GM23338 (cell line): ENCODE data around the gene PTPRN2. TPM values are rescaled to one million over a fixed set of nuclear protein-coding genes. Genes with fewer than 3 reads are reported as not detected.

ENCODE experiments used
- ATAC-seq: fragments of 200-7000 bp; cut with Tn5 transposase; 3 replicates; pipeline ENCODE4 v1.9.1; 2020
- DNase-seq: peaks from one replicate; pipeline ENCODE4 v3.0.0-alpha.2; 2015; ENCODE audit warnings: low spot score
- H2AFZ ChIP-seq: fragments of 200-600 bp; sonication (generic); 2 replicates; pipeline ENCODE4 v1.8.0; 2016; ENCODE audit warnings: antibody characterized with exemption, mild to moderate bottlenecking, moderate library complexity
- H3F3A ChIP-seq: fragments of 200-600 bp; sonication (generic); replicated peaks from 2 replicates; pipeline ENCODE4 v1.8.0; 2017; ENCODE audit warnings: antibody characterized with exemption, mixed run types, low read depth
- H3K27ac ChIP-seq: fragments of 200-600 bp; sonication (generic); 2 replicates; pipeline ENCODE4 v1.6.1; 2016; ENCODE audit warnings: low read depth
- H3K27me3 ChIP-seq: fragments of 200-600 bp; sonication (generic); 2 replicates; pipeline ENCODE4 v1.8.0; 2016; ENCODE audit warnings: mild to moderate bottlenecking, mixed run types, moderate library complexity; ENCODE audit not compliant: insufficient read depth
- H3K36me3 ChIP-seq: fragments of 200-600 bp; sonication (generic); 2 replicates; pipeline ENCODE4 v1.8.0; 2016; ENCODE audit warnings: mild to moderate bottlenecking; ENCODE audit not compliant: insufficient read depth
- H3K4me1 ChIP-seq: fragments of 200-600 bp; sonication (generic); 2 replicates; pipeline ENCODE4 v1.8.0; 2016; ENCODE audit warnings: mild to moderate bottlenecking, moderate library complexity; ENCODE audit not compliant: insufficient read depth
- H3K4me2 ChIP-seq: fragments of 200-600 bp; sonication (generic); 2 replicates; pipeline ENCODE4 v1.7.1; 2017; ENCODE audit warnings: mixed run types
- H3K4me3 ChIP-seq: fragments of 200-600 bp; sonication (generic); 2 replicates; pipeline ENCODE4 v1.6.1; 2016; ENCODE audit warnings: mixed run types
- H3K79me2 ChIP-seq: fragments of 200-600 bp; sonication (generic); replicated peaks from 2 replicates; pipeline ENCODE4 v1.8.0; 2017; ENCODE audit warnings: mild to moderate bottlenecking; ENCODE audit not compliant: insufficient read depth
- H3K9me2 ChIP-seq: fragments of 200-600 bp; sonication (generic); 2 replicates; pipeline ENCODE4 v1.8.0; 2017; ENCODE audit not compliant: insufficient read depth
- H4K20me1 ChIP-seq: fragments of 200-600 bp; sonication (generic); replicated peaks from 2 replicates; pipeline ENCODE4 v1.8.0; 2017; ENCODE audit warnings: mild to moderate bottlenecking; ENCODE audit not compliant: insufficient read depth
- H3K27ac Mint-ChIP-seq: 2 replicates; pipeline ENCODE4 v1.8.0; 2020; ENCODE audit warnings: inconsistent platforms, mild to moderate bottlenecking, moderate library complexity, mixed read lengths
- H3K27me3 Mint-ChIP-seq: 3 replicates; pipeline ENCODE4 v1.8.0; 2022; ENCODE audit warnings: low read depth, mild to moderate bottlenecking, moderate library complexity, mixed read lengths, inconsistent platforms; ENCODE audit not compliant: insufficient read depth, poor library complexity
- H3K36me3 Mint-ChIP-seq: 3 replicates; pipeline ENCODE4 v1.8.0; 2021; ENCODE audit warnings: low read depth, mild to moderate bottlenecking, inconsistent platforms, moderate library complexity, mixed read lengths
- H3K4me1 Mint-ChIP-seq: 3 replicates; pipeline ENCODE4 v1.8.0; 2020; ENCODE audit warnings: mild to moderate bottlenecking, inconsistent platforms, mixed read lengths
- H3K4me3 Mint-ChIP-seq: 3 replicates; pipeline ENCODE4 v1.8.0; 2021; ENCODE audit warnings: moderate library complexity, mild to moderate bottlenecking, inconsistent platforms, mixed read lengths
- H3K9me3 Mint-ChIP-seq: 3 replicates; pipeline ENCODE4 v1.8.0; 2020; ENCODE audit warnings: moderate library complexity, mild to moderate bottlenecking, inconsistent platforms, mixed read lengths
- CREB1 ChIP-seq: fragments of 250-450 bp; sonication (Bioruptor Pico); IDR thresholded peaks from 2 replicates; pipeline ENCODE4 v1.5.0; 2020; ENCODE audit warnings: low read depth, mild to moderate bottlenecking, moderate library complexity
- EZH2 ChIP-seq: fragments of 200-600 bp; sonication (generic); IDR thresholded peaks from one replicate; pipeline ENCODE4 v1.8.0; 2017; ENCODE audit warnings: antibody characterized with exemption, mild to moderate bottlenecking, low read depth; ENCODE audit not compliant: unreplicated experiment
- EZH2phosphoT487 ChIP-seq: fragments of 200-600 bp; sonication (generic); IDR thresholded peaks from one replicate; pipeline ENCODE4 v1.8.1; 2018; ENCODE audit warnings: antibody characterized with exemption; ENCODE audit not compliant: unreplicated experiment
- JUNB ChIP-seq: IDR thresholded peaks from one replicate; pipeline ENCODE4 v1.6.1; 2016; ENCODE audit warnings: antibody characterized with exemption; ENCODE audit not compliant: unreplicated experiment
- NANOG ChIP-seq: IDR thresholded peaks from 2 replicates; pipeline ENCODE4 v1.6.1; 2016; ENCODE audit warnings: antibody characterized with exemption, borderline replicate concordance
- POLR2AphosphoS5 ChIP-seq: IDR thresholded peaks from 2 replicates; pipeline ENCODE4 v1.6.1; 2016; ENCODE audit warnings: antibody characterized with exemption, low read depth
- ZNF114 ChIP-seq: fragments of 250-450 bp; sonication (Bioruptor Pico); IDR thresholded peaks from 2 replicates; pipeline ENCODE4 v1.5.0; 2020; ENCODE audit warnings: mild to moderate bottlenecking, moderate library complexity
- ZNF331 ChIP-seq: fragments of 250-450 bp; sonication (Bioruptor Pico); IDR thresholded peaks from 2 replicates; pipeline ENCODE4 v1.5.0; 2020; ENCODE audit warnings: low read depth, mild to moderate bottlenecking, moderate library complexity
- polyA plus RNA-seq: library from polyadenylated mRNA; unstranded; fragments of >200 nt; fragmentation: Nextera tagmentation; extraction: Ambion mirVana; gene quantifications from 2 replicates; pipeline ENCODE4 v1.2.1, GENCODE V29; 2016
- total RNA-seq: library from RNA; depleted of rRNA; stranded (reverse); fragments of >200 nt; shearing (Covaris generic); gene quantifications from 2 replicates; pipeline ENCODE4 v1.2.3, GENCODE V29; 2014
- TF ChIP-seq, protein P1 (sequence below): fragments of 250-450 bp; sonication (Bioruptor Pico); IDR thresholded peaks from 2 replicates; pipeline ENCODE4 v1.5.0; 2020; ENCODE audit warnings: mild to moderate bottlenecking, moderate library complexity
- TF ChIP-seq, protein P2 (sequence below), 2 experiments: fragments of 200-600 bp in 1 of 2; sonication (generic) in 1 of 2; conservative IDR thresholded peaks; 2 replicates each; pipeline versions ENCODE4 v1.5.1 to v1.6.1; 2016 to 2017; ENCODE audit warnings: antibody characterized with exemption in 2 of 2, low read depth in 2 of 2, mild to moderate bottlenecking in 2 of 2, moderate library complexity in 1 of 2
- TF ChIP-seq, protein P3 (sequence below): IDR thresholded peaks from 2 replicates; pipeline ENCODE4 v1.6.1; 2016; ENCODE audit warnings: antibody characterized with exemption
- TF ChIP-seq, protein P4 (sequence below): IDR thresholded peaks from one replicate; pipeline ENCODE4 v1.6.1; 2018; ENCODE audit warnings: antibody characterized with exemption; ENCODE audit not compliant: unreplicated experiment

The PTPRN2 gene
- total and polyA plus RNA-seq, 2 experiments from 2014 or later = 0.87 to 4.0 TPM

DNA sequence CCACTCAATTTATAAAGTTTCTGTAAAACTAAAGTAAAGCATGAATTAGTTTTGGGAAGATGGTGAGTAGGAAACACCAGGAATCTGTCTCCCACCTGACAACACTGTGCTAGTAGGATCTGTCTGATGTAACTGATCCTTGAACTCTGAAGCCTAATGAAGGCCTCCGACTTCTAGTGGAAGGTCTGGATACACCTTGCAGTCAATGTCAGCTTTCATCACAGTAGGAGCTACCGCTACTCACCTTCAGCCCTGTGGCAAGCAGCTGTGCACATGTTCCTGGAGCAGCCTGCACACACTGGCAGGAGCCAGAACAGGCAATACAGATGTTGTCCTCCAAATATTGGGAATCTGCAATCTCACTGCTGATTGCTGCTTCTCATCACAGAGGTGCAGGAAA lies 471.4 kb downstream of the PTPRN2 start:
- no peak overlapping the region for H3K27ac Mint-ChIP-seq
- Histone ChIP-seq H3K79me2 (no peaks in the 10 kb centered on the region), H3K4me1 (no peaks in the 10 kb centered on the region), H4K20me1 (no peaks in the 10 kb centered on the region), H2AFZ (no peak overlapping the region), H3K27me3 (no peaks in the 10 kb centered on the region), H3K9me2 (no peaks in the 10 kb centered on the region), H3K27ac (no peak overlapping the region), H3F3A (no peaks in the 10 kb centered on the region), H3K4me3 (no peak overlapping the region), H3K4me2 (no peak overlapping the region), H3K36me3 (peaks cover 5% of the 10 kb centered on the region)
- DNase-seq (no peak), ATAC-seq (no peak)
- H3K27me3 Mint-ChIP-seq = peaks cover 8% of the 10 kb centered on the region
- peaks cover 70% of the 10 kb centered on the region for H3K9me3 Mint-ChIP-seq
- TF ChIP-seq, protein P1, sequence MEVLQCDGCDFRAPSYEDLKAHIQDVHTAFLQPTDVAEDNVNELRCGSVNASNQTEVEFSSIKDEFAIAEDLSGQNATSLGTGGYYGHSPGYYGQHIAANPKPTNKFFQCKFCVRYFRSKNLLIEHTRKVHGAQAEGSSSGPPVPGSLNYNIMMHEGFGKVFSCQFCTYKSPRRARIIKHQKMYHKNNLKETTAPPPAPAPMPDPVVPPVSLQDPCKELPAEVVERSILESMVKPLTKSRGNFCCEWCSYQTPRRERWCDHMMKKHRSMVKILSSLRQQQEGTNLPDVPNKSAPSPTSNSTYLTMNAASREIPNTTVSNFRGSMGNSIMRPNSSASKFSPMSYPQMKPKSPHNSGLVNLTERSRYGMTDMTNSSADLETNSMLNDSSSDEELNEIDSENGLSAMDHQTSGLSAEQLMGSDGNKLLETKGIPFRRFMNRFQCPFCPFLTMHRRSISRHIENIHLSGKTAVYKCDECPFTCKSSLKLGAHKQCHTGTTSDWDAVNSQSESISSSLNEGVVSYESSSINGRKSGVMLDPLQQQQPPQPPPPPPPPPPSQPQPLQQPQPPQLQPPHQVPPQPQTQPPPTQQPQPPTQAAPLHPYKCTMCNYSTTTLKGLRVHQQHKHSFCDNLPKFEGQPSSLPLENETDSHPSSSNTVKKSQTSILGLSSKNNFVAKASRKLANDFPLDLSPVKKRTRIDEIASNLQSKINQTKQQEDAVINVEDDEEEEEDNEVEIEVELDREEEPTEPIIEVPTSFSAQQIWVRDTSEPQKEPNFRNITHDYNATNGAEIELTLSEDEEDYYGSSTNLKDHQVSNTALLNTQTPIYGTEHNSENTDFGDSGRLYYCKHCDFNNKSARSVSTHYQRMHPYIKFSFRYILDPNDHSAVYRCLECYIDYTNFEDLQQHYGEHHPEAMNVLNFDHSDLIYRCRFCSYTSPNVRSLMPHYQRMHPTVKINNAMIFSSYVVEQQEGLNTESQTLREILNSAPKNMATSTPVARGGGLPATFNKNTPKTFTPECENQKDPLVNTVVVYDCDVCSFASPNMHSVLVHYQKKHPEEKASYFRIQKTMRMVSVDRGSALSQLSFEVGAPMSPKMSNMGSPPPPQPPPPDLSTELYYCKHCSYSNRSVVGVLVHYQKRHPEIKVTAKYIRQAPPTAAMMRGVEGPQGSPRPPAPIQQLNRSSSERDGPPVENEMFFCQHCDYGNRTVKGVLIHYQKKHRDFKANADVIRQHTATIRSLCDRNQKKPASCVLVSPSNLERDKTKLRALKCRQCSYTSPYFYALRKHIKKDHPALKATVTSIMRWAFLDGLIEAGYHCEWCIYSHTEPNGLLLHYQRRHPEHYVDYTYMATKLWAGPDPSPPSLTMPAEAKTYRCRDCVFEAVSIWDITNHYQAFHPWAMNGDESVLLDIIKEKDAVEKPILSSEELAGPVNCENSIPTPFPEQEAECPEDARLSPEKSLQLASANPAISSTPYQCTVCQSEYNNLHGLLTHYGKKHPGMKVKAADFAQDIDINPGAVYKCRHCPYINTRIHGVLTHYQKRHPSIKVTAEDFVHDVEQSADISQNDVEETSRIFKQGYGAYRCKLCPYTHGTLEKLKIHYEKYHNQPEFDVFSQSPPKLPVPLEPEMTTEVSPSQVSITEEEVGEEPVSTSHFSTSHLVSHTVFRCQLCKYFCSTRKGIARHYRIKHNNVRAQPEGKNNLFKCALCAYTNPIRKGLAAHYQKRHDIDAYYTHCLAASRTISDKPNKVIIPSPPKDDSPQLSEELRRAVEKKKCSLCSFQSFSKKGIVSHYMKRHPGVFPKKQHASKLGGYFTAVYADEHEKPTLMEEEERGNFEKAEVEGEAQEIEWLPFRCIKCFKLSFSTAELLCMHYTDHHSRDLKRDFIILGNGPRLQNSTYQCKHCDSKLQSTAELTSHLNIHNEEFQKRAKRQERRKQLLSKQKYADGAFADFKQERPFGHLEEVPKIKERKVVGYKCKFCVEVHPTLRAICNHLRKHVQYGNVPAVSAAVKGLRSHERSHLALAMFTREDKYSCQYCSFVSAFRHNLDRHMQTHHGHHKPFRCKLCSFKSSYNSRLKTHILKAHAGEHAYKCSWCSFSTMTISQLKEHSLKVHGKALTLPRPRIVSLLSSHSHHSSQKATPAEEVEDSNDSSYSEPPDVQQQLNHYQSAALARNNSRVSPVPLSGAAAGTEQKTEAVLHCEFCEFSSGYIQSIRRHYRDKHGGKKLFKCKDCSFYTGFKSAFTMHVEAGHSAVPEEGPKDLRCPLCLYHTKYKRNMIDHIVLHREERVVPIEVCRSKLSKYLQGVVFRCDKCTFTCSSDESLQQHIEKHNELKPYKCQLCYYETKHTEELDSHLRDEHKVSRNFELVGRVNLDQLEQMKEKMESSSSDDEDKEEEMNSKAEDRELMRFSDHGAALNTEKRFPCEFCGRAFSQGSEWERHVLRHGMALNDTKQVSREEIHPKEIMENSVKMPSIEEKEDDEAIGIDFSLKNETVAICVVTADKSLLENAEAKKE (CRISPR knock-in tag) = no peak
- no peak for TF ChIP-seq ZNF331 (CRISPR knock-in tag)
- TF ChIP-seq, protein P2, sequence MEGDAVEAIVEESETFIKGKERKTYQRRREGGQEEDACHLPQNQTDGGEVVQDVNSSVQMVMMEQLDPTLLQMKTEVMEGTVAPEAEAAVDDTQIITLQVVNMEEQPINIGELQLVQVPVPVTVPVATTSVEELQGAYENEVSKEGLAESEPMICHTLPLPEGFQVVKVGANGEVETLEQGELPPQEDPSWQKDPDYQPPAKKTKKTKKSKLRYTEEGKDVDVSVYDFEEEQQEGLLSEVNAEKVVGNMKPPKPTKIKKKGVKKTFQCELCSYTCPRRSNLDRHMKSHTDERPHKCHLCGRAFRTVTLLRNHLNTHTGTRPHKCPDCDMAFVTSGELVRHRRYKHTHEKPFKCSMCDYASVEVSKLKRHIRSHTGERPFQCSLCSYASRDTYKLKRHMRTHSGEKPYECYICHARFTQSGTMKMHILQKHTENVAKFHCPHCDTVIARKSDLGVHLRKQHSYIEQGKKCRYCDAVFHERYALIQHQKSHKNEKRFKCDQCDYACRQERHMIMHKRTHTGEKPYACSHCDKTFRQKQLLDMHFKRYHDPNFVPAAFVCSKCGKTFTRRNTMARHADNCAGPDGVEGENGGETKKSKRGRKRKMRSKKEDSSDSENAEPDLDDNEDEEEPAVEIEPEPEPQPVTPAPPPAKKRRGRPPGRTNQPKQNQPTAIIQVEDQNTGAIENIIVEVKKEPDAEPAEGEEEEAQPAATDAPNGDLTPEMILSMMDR (conservative IDR thresholded peaks at IDR 0.05; ENCODE audit: low read depth in 2 of 2) = no peak
- no peak for TF ChIP-seq CREB1
- no peak for TF ChIP-seq EZH2
- no peak for TF ChIP-seq POLR2AphosphoS5
- TF ChIP-seq JUNB = no peak
- no peak for TF ChIP-seq NANOG
- TF ChIP-seq ZNF114 (CRISPR knock-in tag) = no peak
- TF ChIP-seq, protein P3, sequence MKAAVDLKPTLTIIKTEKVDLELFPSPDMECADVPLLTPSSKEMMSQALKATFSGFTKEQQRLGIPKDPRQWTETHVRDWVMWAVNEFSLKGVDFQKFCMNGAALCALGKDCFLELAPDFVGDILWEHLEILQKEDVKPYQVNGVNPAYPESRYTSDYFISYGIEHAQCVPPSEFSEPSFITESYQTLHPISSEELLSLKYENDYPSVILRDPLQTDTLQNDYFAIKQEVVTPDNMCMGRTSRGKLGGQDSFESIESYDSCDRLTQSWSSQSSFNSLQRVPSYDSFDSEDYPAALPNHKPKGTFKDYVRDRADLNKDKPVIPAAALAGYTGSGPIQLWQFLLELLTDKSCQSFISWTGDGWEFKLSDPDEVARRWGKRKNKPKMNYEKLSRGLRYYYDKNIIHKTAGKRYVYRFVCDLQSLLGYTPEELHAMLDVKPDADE = no peak
- no peak for TF ChIP-seq EZH2phosphoT487
- TF ChIP-seq, protein P4, sequence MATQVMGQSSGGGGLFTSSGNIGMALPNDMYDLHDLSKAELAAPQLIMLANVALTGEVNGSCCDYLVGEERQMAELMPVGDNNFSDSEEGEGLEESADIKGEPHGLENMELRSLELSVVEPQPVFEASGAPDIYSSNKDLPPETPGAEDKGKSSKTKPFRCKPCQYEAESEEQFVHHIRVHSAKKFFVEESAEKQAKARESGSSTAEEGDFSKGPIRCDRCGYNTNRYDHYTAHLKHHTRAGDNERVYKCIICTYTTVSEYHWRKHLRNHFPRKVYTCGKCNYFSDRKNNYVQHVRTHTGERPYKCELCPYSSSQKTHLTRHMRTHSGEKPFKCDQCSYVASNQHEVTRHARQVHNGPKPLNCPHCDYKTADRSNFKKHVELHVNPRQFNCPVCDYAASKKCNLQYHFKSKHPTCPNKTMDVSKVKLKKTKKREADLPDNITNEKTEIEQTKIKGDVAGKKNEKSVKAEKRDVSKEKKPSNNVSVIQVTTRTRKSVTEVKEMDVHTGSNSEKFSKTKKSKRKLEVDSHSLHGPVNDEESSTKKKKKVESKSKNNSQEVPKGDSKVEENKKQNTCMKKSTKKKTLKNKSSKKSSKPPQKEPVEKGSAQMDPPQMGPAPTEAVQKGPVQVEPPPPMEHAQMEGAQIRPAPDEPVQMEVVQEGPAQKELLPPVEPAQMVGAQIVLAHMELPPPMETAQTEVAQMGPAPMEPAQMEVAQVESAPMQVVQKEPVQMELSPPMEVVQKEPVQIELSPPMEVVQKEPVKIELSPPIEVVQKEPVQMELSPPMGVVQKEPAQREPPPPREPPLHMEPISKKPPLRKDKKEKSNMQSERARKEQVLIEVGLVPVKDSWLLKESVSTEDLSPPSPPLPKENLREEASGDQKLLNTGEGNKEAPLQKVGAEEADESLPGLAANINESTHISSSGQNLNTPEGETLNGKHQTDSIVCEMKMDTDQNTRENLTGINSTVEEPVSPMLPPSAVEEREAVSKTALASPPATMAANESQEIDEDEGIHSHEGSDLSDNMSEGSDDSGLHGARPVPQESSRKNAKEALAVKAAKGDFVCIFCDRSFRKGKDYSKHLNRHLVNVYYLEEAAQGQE = no peak
- H3K4me3 Mint-ChIP-seq = no peak overlapping the region
- H3K4me1 Mint-ChIP-seq = no peaks in the 10 kb centered on the region
- peaks cover 51% of the 10 kb centered on the region for H3K36me3 Mint-ChIP-seq
